Nephron progenitor cell (in vitro differentiated cells): ENCODE data around the gene NBEA.

Source experiments
- DNase-seq: peaks from one replicate; pipeline ENCODE4 v3.0.0; 2021
- H3K27ac Mint-ChIP-seq: 2 replicates; pipeline ENCODE4 v1.8.0; 2021; ENCODE audit warnings: mild to moderate bottlenecking, moderate library complexity, mixed read lengths
- H3K27me3 Mint-ChIP-seq: 2 replicates; pipeline ENCODE4 v1.8.0; 2021; ENCODE audit warnings: mild to moderate bottlenecking, low read depth, mixed read lengths; ENCODE audit not compliant: poor library complexity
- H3K36me3 Mint-ChIP-seq: 2 replicates; pipeline ENCODE4 v1.8.0; 2021; ENCODE audit warnings: low read depth, mixed read lengths
- H3K4me1 Mint-ChIP-seq: 2 replicates; pipeline ENCODE4 v1.8.0; 2021; ENCODE audit warnings: mixed read lengths
- H3K4me3 Mint-ChIP-seq: 2 replicates; pipeline ENCODE4 v1.8.0; 2021; ENCODE audit warnings: mild to moderate bottlenecking, moderate library complexity, mixed read lengths
- H3K9me3 Mint-ChIP-seq: 2 replicates; pipeline ENCODE4 v1.8.0; 2021; ENCODE audit warnings: mild to moderate bottlenecking, moderate library complexity, mixed read lengths
- TF ChIP-seq, protein P1 (sequence below): fragments of 200-600 bp; sonication (generic); IDR thresholded peaks from 2 replicates; pipeline ENCODE4 v1.5.0; 2021; ENCODE audit warnings: antibody characterized with exemption

Gene NBEA

GRCh38 chr13:35621989-35622388 lies 679.9 kb downstream of the NBEA start:
- TF ChIP-seq, protein P1, sequence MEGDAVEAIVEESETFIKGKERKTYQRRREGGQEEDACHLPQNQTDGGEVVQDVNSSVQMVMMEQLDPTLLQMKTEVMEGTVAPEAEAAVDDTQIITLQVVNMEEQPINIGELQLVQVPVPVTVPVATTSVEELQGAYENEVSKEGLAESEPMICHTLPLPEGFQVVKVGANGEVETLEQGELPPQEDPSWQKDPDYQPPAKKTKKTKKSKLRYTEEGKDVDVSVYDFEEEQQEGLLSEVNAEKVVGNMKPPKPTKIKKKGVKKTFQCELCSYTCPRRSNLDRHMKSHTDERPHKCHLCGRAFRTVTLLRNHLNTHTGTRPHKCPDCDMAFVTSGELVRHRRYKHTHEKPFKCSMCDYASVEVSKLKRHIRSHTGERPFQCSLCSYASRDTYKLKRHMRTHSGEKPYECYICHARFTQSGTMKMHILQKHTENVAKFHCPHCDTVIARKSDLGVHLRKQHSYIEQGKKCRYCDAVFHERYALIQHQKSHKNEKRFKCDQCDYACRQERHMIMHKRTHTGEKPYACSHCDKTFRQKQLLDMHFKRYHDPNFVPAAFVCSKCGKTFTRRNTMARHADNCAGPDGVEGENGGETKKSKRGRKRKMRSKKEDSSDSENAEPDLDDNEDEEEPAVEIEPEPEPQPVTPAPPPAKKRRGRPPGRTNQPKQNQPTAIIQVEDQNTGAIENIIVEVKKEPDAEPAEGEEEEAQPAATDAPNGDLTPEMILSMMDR: no peak
- Mint-ChIP-seq H3K9me3 (no peaks in the 10 kb centered on the region), H3K27me3 (peaks cover 2% of the 10 kb centered on the region), H3K4me3 (no peak overlapping the region), H3K36me3 (no peaks in the 10 kb centered on the region), H3K4me1 (no peaks in the 10 kb centered on the region), H3K27ac (no peak overlapping the region)
- no peak for DNase-seq

GRCh38 chr13:35629026-35629425 lies 687.0 kb downstream of the NBEA start:
- H3K36me3 Mint-ChIP-seq: no peaks in the 10 kb centered on the region
- H3K27me3 Mint-ChIP-seq: peaks cover 2% of the 10 kb centered on the region
- H3K4me1 Mint-ChIP-seq: peaks cover 8% of the 10 kb centered on the region
- H3K27ac Mint-ChIP-seq: no peak overlapping the region
- no peak for DNase-seq
- no peaks in the 10 kb centered on the region for H3K9me3 Mint-ChIP-seq
- H3K4me3 Mint-ChIP-seq: no peak overlapping the region
- TF ChIP-seq, protein P1: no peak

DNA sequence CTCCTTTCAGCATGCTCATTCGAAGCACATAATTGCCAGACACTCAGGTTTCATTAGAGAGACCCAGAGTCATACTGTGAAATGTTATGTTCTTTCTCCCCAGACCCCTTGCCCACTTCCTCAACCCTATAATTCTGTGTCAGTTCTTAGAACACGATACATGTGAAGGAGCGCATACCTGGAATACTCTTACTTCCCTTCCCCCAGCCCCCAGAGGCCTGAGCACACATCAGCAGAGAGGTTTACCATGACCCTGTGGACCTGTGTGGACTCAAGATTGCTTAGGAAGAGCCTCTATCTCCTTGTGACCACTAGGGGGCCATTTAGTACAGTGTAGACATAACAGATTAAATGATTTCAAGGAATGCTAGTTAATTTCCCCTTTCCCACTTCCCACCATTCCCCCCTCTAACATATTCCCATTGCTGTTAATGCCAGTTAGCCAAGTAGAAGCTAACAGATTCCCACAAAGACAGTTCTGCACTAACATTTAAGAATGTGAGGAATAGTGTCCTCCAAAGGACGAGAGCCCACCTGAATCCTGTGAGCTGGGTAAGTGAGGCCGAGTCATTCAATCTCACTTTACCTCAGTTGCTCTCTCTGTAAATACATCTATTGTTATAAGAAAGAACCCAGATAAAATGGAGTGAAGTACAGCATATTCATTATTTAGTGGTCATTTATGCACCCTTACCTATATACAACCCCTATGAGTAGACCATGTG lies 688.6 kb downstream of the NBEA start:
- H3K27ac Mint-ChIP-seq: peak overlapping the region; percentile 17
- peak; percentile 41 for DNase-seq
- H3K27me3 Mint-ChIP-seq: peaks cover 2% of the 10 kb centered on the region
- no peak overlapping the region for H3K4me3 Mint-ChIP-seq
- TF ChIP-seq, protein P1: peak; percentile 68
- H3K9me3 Mint-ChIP-seq: no peaks in the 10 kb centered on the region
- peaks cover 8% of the 10 kb centered on the region for H3K4me1 Mint-ChIP-seq
- no peaks in the 10 kb centered on the region for H3K36me3 Mint-ChIP-seq

- no peaks in the 10 kb centered on the region for H3K36me3 Mint-ChIP-seq
- H3K9me3 Mint-ChIP-seq: no peaks in the 10 kb centered on the region
- DNase-seq: no peak
- TF ChIP-seq, protein P1: no peak
- no peak overlapping the region for H3K4me3 Mint-ChIP-seq
- no peak overlapping the region for H3K27ac Mint-ChIP-seq
- peaks cover 8% of the 10 kb centered on the region for H3K4me1 Mint-ChIP-seq
- H3K27me3 Mint-ChIP-seq: peaks cover 2% of the 10 kb centered on the region
These were observed 689.6 kb downstream of the NBEA start for GRCh38 chr13:35631666-35632065.

DNA sequence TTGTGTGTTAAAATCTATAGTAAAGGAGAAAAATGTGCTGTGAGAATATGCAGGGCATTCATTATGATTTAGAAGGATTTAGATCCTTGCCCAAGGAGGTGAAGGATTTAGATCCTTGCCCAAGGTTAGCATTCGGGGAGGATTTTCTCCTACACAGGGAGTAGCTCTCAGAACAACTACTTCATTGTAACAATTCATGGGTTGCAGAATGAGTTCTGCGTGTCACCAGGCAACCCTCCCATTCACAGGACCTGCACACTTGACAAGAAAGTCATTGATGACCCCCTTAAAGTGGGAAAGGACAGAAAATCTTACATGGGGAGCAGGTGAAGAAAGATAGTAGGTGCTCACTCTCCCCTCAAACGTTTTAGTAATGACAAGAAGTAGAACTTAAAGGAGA lies 701.6 kb downstream of the NBEA start:
- TF ChIP-seq, protein P1: no peak
- H3K4me3 Mint-ChIP-seq: no peak overlapping the region
- H3K4me1 Mint-ChIP-seq: no peaks in the 10 kb centered on the region
- H3K9me3 Mint-ChIP-seq: no peaks in the 10 kb centered on the region
- H3K27me3 Mint-ChIP-seq: peaks cover 6% of the 10 kb centered on the region
- no peak overlapping the region for H3K27ac Mint-ChIP-seq
- H3K36me3 Mint-ChIP-seq: no peaks in the 10 kb centered on the region
- DNase-seq: no peak

DNA sequence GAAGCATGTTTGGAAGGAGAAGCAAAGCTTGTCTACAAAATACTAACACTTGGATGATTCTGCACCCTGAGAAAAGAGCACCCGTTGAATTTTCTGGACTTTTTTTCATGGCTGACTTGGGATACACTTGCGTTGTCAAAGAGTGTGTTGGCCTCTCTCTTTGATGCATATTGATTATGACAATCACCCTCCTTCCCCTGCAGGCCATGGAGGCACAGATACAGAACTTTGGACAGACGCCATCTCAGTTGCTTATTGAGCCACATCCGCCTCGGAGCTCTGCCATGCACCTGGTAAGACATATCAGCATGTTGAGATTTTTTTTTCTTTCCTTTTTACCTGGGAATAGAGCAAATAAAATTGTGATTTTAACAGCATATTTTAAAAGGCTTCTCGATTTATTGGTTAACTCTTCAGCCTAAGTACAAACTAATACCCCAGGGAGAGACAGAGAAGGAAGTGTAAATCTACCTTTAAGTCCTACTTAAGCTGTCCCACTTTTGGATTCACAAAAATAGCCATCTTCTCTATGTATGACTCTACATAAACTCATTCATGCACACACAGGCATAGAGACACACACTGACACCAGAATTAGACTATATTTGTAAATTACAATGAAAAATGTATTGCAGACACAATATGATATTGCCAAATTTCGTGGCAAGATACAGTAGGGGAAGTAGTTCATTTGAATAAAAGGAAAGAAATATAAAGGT lies 704.1 kb downstream of the NBEA start:
- Mint-ChIP-seq H3K27ac (no peak overlapping the region), H3K27me3 (peaks cover 6% of the 10 kb centered on the region), H3K9me3 (no peaks in the 10 kb centered on the region), H3K4me1 (no peaks in the 10 kb centered on the region), H3K36me3 (peaks cover under 1% of the 10 kb centered on the region), H3K4me3 (no peak overlapping the region)
- TF ChIP-seq, protein P1: no peak
- no peak for DNase-seq
